WTC11 (cell line): ENCODE results near the gene RFLNA. TPM values are rescaled to one million over a fixed set of nuclear protein-coding genes. Genes with fewer than 3 reads are reported as not detected.

Experiments
- ATAC-seq: fragments of 200-7000 bp; cut with Tn5 transposase; 2 replicates; pipeline ENCODE4 v1.10.0; 2021; ENCODE audit warnings: mild to moderate bottlenecking, moderate library complexity
- CTCF ChIA-PET: fragments of 300-600 bp; sonication (Branson Sonifier 250); formaldehyde crosslinking; loops from one replicate; lab custom pipeline; 2021; ENCODE audit warnings: antibody characterized with exemption; lab: Charles Lee
- POLR2A ChIA-PET: fragments of 350-600 bp; sonication (Branson Sonifier 250); formaldehyde crosslinking; loops from one replicate; lab custom pipeline; 2021; ENCODE audit warnings: antibody characterized with exemption; lab: Charles Lee
- DNase-seq: peaks from one replicate; pipeline ENCODE4 v3.0.0; 2021; ENCODE audit warnings: low spot score
- H3K27ac Mint-ChIP-seq: 2 replicates; pipeline ENCODE4 v1.8.0; 2021; ENCODE audit warnings: mixed read lengths
- H3K27me3 Mint-ChIP-seq: 2 replicates; pipeline ENCODE4 v1.8.0; 2021; ENCODE audit warnings: low read depth, mild to moderate bottlenecking, moderate library complexity, mixed read lengths
- H3K36me3 Mint-ChIP-seq: 2 replicates; pipeline ENCODE4 v1.8.0; 2021; ENCODE audit warnings: mixed read lengths
- H3K4me1 Mint-ChIP-seq: 2 replicates; pipeline ENCODE4 v1.8.0; 2022; ENCODE audit warnings: mixed read lengths
- H3K4me3 Mint-ChIP-seq: 2 replicates; pipeline ENCODE4 v1.8.0; 2021; ENCODE audit warnings: mild to moderate bottlenecking, moderate library complexity, mixed read lengths
- H3K9me3 Mint-ChIP-seq: 2 replicates; pipeline ENCODE4 v1.8.0; 2021; ENCODE audit warnings: mixed read lengths
- AR ChIP-seq: fragments of 250-450 bp; sonication (Bioruptor Pico); IDR thresholded peaks from 2 replicates; pipeline ENCODE4 v1.9.0; 2021; ENCODE audit warnings: mild to moderate bottlenecking
- ATF1 ChIP-seq: sonication (generic); formaldehyde crosslinking; IDR thresholded peaks from 2 replicates; pipeline ENCODE4 v1.8.1; 2023; ENCODE audit warnings: mild to moderate bottlenecking, moderate library complexity, missing genetic modification reagents
- ATF2 ChIP-seq: sonication (generic); formaldehyde crosslinking; IDR thresholded peaks from 2 replicates; pipeline ENCODE4 v1.8.1; 2022; ENCODE audit warnings: low read depth, missing genetic modification reagents, borderline replicate concordance
- CREB1 ChIP-seq: sonication (generic); formaldehyde crosslinking; IDR thresholded peaks from 2 replicates; pipeline ENCODE4 v1.8.0; 2023; ENCODE audit warnings: mild to moderate bottlenecking, missing genetic modification reagents
- FOXK1 ChIP-seq: sonication (generic); formaldehyde crosslinking; IDR thresholded peaks from 2 replicates; pipeline ENCODE4 v1.8.0; 2022; ENCODE audit warnings: mild to moderate bottlenecking, moderate library complexity, missing genetic modification reagents
- KAT7 ChIP-seq: sonication (generic); formaldehyde crosslinking; IDR thresholded peaks from 2 replicates; pipeline ENCODE4 v1.8.1; 2023; ENCODE audit warnings: missing genetic modification reagents, mild to moderate bottlenecking, borderline replicate concordance
- MLX ChIP-seq: sonication (generic); formaldehyde crosslinking; IDR thresholded peaks from 2 replicates; pipeline ENCODE4 v1.8.1; 2023; ENCODE audit warnings: mild to moderate bottlenecking, missing genetic modification reagents, moderate library complexity
- NFE2L1 ChIP-seq: sonication (generic); formaldehyde crosslinking; IDR thresholded peaks from 2 replicates; pipeline ENCODE4 v1.8.1; 2023; ENCODE audit warnings: missing genetic modification reagents
- NR3C1 ChIP-seq: sonication (generic); formaldehyde crosslinking; conservative IDR thresholded peaks from 2 replicates; pipeline ENCODE4 v1.8.1; 2023; ENCODE audit warnings: low read depth, mild to moderate bottlenecking, missing genetic modification reagents
- PREB ChIP-seq: sonication (generic); formaldehyde crosslinking; IDR thresholded peaks from 2 replicates; pipeline ENCODE4 v1.8.1; 2022; ENCODE audit warnings: mild to moderate bottlenecking, missing genetic modification reagents, moderate library complexity, borderline replicate concordance
- RORB ChIP-seq: fragments of 250-450 bp; sonication (Bioruptor Pico); IDR thresholded peaks from 2 replicates; pipeline ENCODE4 v1.9.0; 2021; ENCODE audit warnings: mild to moderate bottlenecking
- SMAD4 ChIP-seq: sonication (generic); formaldehyde crosslinking; IDR thresholded peaks from 2 replicates; pipeline ENCODE4 v1.8.0; 2022; ENCODE audit warnings: mild to moderate bottlenecking, missing genetic modification reagents
- SOX15 ChIP-seq: fragments of 250-450 bp; sonication (Bioruptor Pico); IDR thresholded peaks from 2 replicates; pipeline ENCODE4 v1.9.0; 2021; ENCODE audit warnings: mild to moderate bottlenecking
- TEAD1 ChIP-seq: sonication (generic); formaldehyde crosslinking; IDR thresholded peaks from 2 replicates; pipeline ENCODE4 v1.8.0; 2022; ENCODE audit warnings: mild to moderate bottlenecking, missing genetic modification reagents
- TEAD4 ChIP-seq: sonication (generic); formaldehyde crosslinking; IDR thresholded peaks from 2 replicates; pipeline ENCODE4 v1.8.0; 2022; ENCODE audit warnings: mild to moderate bottlenecking, missing genetic modification reagents
- USF2 ChIP-seq: sonication (generic); formaldehyde crosslinking; IDR thresholded peaks from 2 replicates; pipeline ENCODE4 v1.8.1; 2023; ENCODE audit warnings: mild to moderate bottlenecking, missing genetic modification reagents, moderate library complexity
- ZNF121 ChIP-seq: sonication (generic); formaldehyde crosslinking; IDR thresholded peaks from 2 replicates; pipeline ENCODE4 v1.8.0; 2023; ENCODE audit warnings: missing genetic modification reagents
- total RNA-seq: library from RNA; stranded (reverse); gene quantifications from 3 replicates; pipeline ENCODE4 v1.2.3, GENCODE V29; 2021
- TF ChIP-seq, protein P1 (sequence below): fragments of 250-450 bp; sonication (Bioruptor Pico); IDR thresholded peaks from 2 replicates; pipeline ENCODE4 v1.9.0; 2021; ENCODE audit warnings: mild to moderate bottlenecking
- TF ChIP-seq, protein P2 (sequence below): sonication (generic); formaldehyde crosslinking; IDR thresholded peaks from 2 replicates; pipeline ENCODE4 v1.8.0; 2023; ENCODE audit warnings: mild to moderate bottlenecking, missing genetic modification reagents
- TF ChIP-seq, protein P3 (sequence below): sonication (generic); formaldehyde crosslinking; IDR thresholded peaks from 2 replicates; pipeline ENCODE4 v1.8.0; 2022; ENCODE audit warnings: mild to moderate bottlenecking, missing genetic modification reagents

The RFLNA gene
- total RNA-seq, 1 experiment from 2014 or later: 6.3 TPM

DNA sequence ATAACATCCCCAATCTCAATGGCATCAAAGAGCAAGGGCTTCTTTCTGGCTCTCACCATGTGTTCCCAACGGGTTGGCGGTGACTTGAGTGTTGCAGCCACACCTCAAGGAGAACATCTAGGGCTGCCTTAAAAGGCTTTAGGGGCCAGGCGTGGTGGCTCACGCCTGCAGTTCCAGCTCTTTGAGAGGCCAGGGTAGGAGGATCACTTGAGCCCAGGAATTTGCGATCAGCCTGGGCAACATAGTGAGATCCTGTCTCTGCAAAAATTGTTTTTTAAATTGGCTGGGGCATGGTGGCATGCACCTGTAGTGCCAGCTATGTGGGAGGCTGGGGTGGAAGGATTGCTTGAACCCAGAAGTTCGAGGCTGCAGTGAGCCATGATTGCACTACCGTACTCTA lies 14.9 kb downstream of the RFLNA start:
- H3K4me1 Mint-ChIP-seq: no peaks in the 10 kb centered on the region

DNA sequence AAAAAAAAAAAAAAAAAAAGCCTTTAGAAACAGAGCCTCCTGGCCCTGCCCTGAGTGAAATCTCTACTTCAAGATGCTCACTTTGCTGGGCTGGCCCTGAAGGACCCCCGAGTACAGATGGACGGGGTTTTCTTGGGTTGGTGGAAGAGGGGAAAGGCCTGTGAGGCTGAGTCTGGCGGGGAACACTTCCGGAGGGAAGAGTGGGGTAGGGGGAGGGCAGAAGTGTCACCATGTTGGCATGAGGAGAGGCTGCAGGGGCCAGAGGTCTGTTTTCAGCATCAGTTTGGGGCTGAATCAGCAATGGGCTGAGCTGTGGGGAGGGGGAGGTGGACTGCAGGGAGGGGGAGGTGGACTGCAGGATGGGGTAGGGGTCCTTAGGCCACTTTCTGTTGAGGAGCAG lies 15.3 kb downstream of the RFLNA start:
- Mint-ChIP-seq H3K4me1 (peaks cover 1% of the 10 kb centered on the region), H3K9me3 (no peaks in the 10 kb centered on the region), H3K27ac (no peak overlapping the region), H3K27me3 (no peaks in the 10 kb centered on the region), H3K36me3 (peaks cover 9% of the 10 kb centered on the region; the same call in 1 of the 2 replicates), H3K4me3 (no peak overlapping the region)
- no peak for TF ChIP-seq RORB (CRISPR knock-in tag)
- no peak for TF ChIP-seq ATF1 (CRISPR knock-in tag)
- no peak for TF ChIP-seq NR3C1 (CRISPR knock-in tag)
- no peak for TF ChIP-seq MLX (CRISPR knock-in tag)
- DNase-seq: no peak
- ATAC-seq: no peak
- ChIA-PET POLR2A (no interaction called here), CTCF (interaction anchor here (1.1 to 2.1 kb wide), 2 partner anchors 36 to 278 kb away, joined by 4 to 5 read pairs; no protein-coding TSS in a partner anchor)

More for the DNA sequence above, 14.9 kb downstream of the RFLNA start:
- TF ChIP-seq ZNF121 (CRISPR knock-in tag) (0 out of 2 replicates have a peak, but pooled peaks have one; percentile 7), FOXK1 (CRISPR knock-in tag) (no peak)
- no peak for DNase-seq
- no peak for ATAC-seq
- POLR2A ChIA-PET: no interaction called here
- Mint-ChIP-seq H3K4me3 (no peak overlapping the region), H3K27me3 (no peaks in the 10 kb centered on the region), H3K9me3 (no peaks in the 10 kb centered on the region), H3K27ac (no peak overlapping the region), H3K36me3 (peaks cover 9% of the 10 kb centered on the region; the same call in 1 of the 2 replicates)
- CTCF ChIA-PET: interaction anchor here (0.6 to 2.1 kb wide), 2 partner anchors 277 to 440 kb away, joined by 3 to 5 read pairs; no protein-coding TSS in a partner anchor

- DNase-seq (no peak), ATAC-seq (no peak)
- CTCF ChIA-PET: interaction anchor here (0.5 to 2.1 kb wide), 4 partner anchors 11 to 278 kb away, joined by 3 to 5 read pairs (median 4); no protein-coding TSS in a partner anchor
- H3K4me3 Mint-ChIP-seq: no peak overlapping the region
- POLR2A ChIA-PET: no interaction called here
- no peak overlapping the region for H3K27ac Mint-ChIP-seq
- H3K36me3 Mint-ChIP-seq: peaks cover 9% of the 10 kb centered on the region; the same call in 1 of the 2 replicates
- no peaks in the 10 kb centered on the region for H3K27me3 Mint-ChIP-seq
- H3K9me3 Mint-ChIP-seq: no peaks in the 10 kb centered on the region
- TF ChIP-seq AR (CRISPR knock-in tag) (no peak), TEAD4 (CRISPR knock-in tag) (no peak), ATF2 (CRISPR knock-in tag) (no peak), KAT7 (CRISPR knock-in tag) (no peak), FOXK1 (CRISPR knock-in tag) (no peak), PREB (CRISPR knock-in tag) (no peak), USF2 (CRISPR knock-in tag) (no peak), SOX15 (no peak), SMAD4 (no peak), NFE2L1 (no peak), NR3C1 (CRISPR knock-in tag) (no peak), TEAD1 (no peak), CREB1 (no peak)
- TF ChIP-seq, protein P1, sequence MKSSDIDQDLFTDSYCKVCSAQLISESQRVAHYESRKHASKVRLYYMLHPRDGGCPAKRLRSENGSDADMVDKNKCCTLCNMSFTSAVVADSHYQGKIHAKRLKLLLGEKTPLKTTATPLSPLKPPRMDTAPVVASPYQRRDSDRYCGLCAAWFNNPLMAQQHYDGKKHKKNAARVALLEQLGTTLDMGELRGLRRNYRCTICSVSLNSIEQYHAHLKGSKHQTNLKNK: no peak
- TF ChIP-seq, protein P2, sequence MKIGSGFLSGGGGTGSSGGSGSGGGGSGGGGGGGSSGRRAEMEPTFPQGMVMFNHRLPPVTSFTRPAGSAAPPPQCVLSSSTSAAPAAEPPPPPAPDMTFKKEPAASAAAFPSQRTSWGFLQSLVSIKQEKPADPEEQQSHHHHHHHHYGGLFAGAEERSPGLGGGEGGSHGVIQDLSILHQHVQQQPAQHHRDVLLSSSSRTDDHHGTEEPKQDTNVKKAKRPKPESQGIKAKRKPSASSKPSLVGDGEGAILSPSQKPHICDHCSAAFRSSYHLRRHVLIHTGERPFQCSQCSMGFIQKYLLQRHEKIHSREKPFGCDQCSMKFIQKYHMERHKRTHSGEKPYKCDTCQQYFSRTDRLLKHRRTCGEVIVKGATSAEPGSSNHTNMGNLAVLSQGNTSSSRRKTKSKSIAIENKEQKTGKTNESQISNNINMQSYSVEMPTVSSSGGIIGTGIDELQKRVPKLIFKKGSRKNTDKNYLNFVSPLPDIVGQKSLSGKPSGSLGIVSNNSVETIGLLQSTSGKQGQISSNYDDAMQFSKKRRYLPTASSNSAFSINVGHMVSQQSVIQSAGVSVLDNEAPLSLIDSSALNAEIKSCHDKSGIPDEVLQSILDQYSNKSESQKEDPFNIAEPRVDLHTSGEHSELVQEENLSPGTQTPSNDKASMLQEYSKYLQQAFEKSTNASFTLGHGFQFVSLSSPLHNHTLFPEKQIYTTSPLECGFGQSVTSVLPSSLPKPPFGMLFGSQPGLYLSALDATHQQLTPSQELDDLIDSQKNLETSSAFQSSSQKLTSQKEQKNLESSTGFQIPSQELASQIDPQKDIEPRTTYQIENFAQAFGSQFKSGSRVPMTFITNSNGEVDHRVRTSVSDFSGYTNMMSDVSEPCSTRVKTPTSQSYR: no peak
- TF ChIP-seq, protein P3, sequence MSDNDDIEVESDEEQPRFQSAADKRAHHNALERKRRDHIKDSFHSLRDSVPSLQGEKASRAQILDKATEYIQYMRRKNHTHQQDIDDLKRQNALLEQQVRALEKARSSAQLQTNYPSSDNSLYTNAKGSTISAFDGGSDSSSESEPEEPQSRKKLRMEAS (CRISPR knock-in tag): no peak
- TF ChIP-seq, all 79 proteins: peak for 0
- H3K4me1 Mint-ChIP-seq: peaks cover 7% of the 10 kb centered on the region
These were observed 15.9 kb downstream of the RFLNA start for GRCh38 chr12:124310785-124311184.
